Measurements from ENCODE around the gene LYPLA2.

The LYPLA2 gene

DNA sequence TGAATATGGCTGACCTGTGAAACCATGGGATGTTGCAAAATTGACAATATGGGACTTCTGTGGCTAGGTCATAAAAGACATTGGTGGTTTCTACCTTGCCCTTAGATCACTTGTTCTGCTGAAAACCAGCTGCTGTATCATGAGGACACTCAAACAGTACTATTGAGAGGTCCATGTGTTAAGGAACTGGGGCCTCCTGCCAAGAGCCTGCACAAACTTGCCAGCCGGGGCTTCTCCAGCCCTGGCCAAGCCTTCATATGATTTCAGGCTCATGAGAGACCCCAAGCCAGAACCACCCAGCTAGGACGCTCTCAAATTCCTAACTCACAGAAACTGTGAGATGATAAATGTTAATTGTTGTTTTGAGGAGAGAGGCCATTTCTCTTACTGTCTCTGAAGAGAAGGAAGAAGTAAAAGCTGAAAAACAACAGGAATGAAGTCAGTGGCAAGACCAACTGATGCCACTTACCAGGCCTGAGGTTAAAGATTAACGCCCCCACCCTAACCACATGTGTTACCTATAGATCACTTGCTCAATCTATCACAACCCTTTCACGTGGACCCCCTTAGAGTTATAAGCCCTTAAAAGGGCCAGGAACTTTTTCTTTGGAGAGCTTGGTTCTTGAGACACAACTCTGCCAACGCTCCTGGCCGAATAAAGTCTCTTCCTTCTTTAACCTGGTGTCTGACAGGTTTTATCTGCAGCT is 16.6 kb upstream of the LYPLA2 start:
- TF ChIP-seq, protein P1, sequence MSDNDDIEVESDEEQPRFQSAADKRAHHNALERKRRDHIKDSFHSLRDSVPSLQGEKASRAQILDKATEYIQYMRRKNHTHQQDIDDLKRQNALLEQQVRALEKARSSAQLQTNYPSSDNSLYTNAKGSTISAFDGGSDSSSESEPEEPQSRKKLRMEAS (IDR thresholded peaks at IDR 0.05): no peak

- TF ChIP-seq, protein P2, sequence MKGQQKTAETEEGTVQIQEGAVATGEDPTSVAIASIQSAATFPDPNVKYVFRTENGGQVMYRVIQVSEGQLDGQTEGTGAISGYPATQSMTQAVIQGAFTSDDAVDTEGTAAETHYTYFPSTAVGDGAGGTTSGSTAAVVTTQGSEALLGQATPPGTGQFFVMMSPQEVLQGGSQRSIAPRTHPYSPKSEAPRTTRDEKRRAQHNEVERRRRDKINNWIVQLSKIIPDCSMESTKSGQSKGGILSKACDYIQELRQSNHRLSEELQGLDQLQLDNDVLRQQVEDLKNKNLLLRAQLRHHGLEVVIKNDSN (IDR thresholded peaks at IDR 0.05): no peak
- TF ChIP-seq EP300 (IDR thresholded peaks at IDR 0.05; ENCODE audit: borderline replicate concordance) (no peak), YY1 (IDR thresholded peaks at IDR 0.05; ENCODE audit: low read depth) (no peak)
Measured at GRCh38 chr1:23776217-23776616, 14.7 kb upstream of the LYPLA2 start.

- TF ChIP-seq FOXM1 (IDR thresholded peaks at IDR 0.05; ENCODE audit: borderline replicate concordance, low read depth): peak; percentile 42; the same call in 1 of the 2 replicates
- TF ChIP-seq CEBPB (IDR thresholded peaks at IDR 0.05): no peak
- peak; percentile 34; the same call in 1 of the 2 replicates for TF ChIP-seq EP300 (IDR thresholded peaks at IDR 0.05; ENCODE audit: borderline replicate concordance)
- TF ChIP-seq YY1 (IDR thresholded peaks at IDR 0.05; ENCODE audit: low read depth): peak; percentile 47; the same call in 1 of the 2 replicates
- TF ChIP-seq TAF1 (IDR thresholded peaks at IDR 0.05; ENCODE audit: low read depth): peak; percentile 74; the same call in 1 of the 2 replicates
- 0 out of 2 replicates have a peak, but pooled peaks have one; percentile 8 for TF ChIP-seq NFIC (IDR thresholded peaks at IDR 0.05)
- no peak for TF ChIP-seq ZBTB7A (IDR thresholded peaks at IDR 0.05; ENCODE audit: low read depth)
- TF ChIP-seq CREB1 (IDR thresholded peaks at IDR 0.05; ENCODE audit: low read depth): peak; percentile 86
Measured at GRCh38 chr1:23777979-23778814, 12.7 kb upstream of the LYPLA2 start, which contains the start of gene PITHD1. TSS of gene PITHD1 (plus strand) at chr1:23778418. CDS start at chr1:23778516, 98 bp downstream.

- no peak for TF ChIP-seq TCF12 (IDR thresholded peaks at IDR 0.05; ENCODE audit: low read depth)
- no peak for TF ChIP-seq CREB1 (IDR thresholded peaks at IDR 0.05; ENCODE audit: low read depth)
- no peak for TF ChIP-seq EP300 (IDR thresholded peaks at IDR 0.05; ENCODE audit: borderline replicate concordance)
- no peak for TF ChIP-seq TEAD4 (IDR thresholded peaks at IDR 0.05)
- no peak for TF ChIP-seq REST (IDR thresholded peaks at IDR 0.05; ENCODE audit: low read depth)
- TF ChIP-seq YY1 (IDR thresholded peaks at IDR 0.05; ENCODE audit: low read depth): no peak
Measured at GRCh38 chr1:23779826-23780371, 11.0 kb upstream of the LYPLA2 start.

DNA sequence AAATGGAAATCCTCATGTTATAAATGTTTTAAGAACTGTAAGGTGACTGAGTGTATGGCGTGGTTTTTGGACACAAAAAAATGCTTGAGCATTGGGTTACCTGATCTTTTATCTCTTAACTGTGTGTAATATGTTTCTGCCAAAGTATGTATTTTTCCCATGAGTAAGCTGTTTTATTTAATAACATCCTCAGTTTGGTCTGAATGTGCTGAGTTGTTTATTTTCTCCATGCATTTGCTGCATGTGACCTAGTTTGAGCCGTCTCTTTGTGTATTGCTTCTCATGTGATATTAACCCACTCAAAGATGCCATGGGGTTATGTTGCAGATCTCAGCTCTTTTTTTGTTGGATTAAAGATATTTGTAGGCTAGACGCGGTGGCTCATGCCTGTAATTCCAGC is 6.1 kb upstream of the LYPLA2 start:
- TF ChIP-seq REST (IDR thresholded peaks at IDR 0.05; ENCODE audit: low read depth): no peak
- TF ChIP-seq RAD21 (IDR thresholded peaks at IDR 0.05; ENCODE audit: low read depth): no peak
- TF ChIP-seq TAF1 (IDR thresholded peaks at IDR 0.05; ENCODE audit: low read depth): no peak
- no peak for TF ChIP-seq CEBPB (IDR thresholded peaks at IDR 0.05)
- no peak for TF ChIP-seq EP300 (IDR thresholded peaks at IDR 0.05; ENCODE audit: borderline replicate concordance)

DNA sequence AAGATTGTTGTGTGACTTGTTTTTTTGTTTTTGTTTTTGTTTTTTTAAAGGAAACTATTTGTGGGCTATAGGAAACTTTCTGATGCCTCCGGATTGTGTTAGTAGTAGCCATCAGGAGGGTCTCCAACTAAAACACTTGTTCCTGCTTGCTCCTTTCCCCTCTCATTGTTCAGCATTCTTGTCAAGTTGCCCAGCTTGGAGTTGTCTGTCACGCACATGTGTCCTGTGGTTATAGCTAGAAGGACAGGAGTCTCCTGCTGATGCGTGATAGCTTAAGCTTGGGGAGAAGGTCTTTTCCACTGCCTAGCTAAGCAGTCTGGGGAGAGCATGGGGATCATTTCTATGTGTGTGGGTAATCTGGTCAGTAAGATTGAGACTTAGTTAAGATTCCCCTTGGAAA is 3.2 kb upstream of the LYPLA2 start:
- TF ChIP-seq TEAD4 (IDR thresholded peaks at IDR 0.05): no peak
- TF ChIP-seq RAD21 (IDR thresholded peaks at IDR 0.05; ENCODE audit: low read depth): no peak
- TF ChIP-seq EGR1 (IDR thresholded peaks at IDR 0.05): no peak
- TF ChIP-seq CREB1 (IDR thresholded peaks at IDR 0.05; ENCODE audit: low read depth): no peak
- no peak for TF ChIP-seq TCF12 (IDR thresholded peaks at IDR 0.05; ENCODE audit: low read depth)
- TF ChIP-seq, protein P2 (IDR thresholded peaks at IDR 0.05): no peak
- TF ChIP-seq, protein P1 (IDR thresholded peaks at IDR 0.05): no peak
- TF ChIP-seq ZBTB7A (IDR thresholded peaks at IDR 0.05; ENCODE audit: low read depth): no peak
- TF ChIP-seq EP300 (IDR thresholded peaks at IDR 0.05; ENCODE audit: borderline replicate concordance): no peak
- no peak for TF ChIP-seq REST (IDR thresholded peaks at IDR 0.05; ENCODE audit: low read depth)
- no peak for TF ChIP-seq FOXM1 (IDR thresholded peaks at IDR 0.05; ENCODE audit: borderline replicate concordance, low read depth)
- no peak for TF ChIP-seq TAF1 (IDR thresholded peaks at IDR 0.05; ENCODE audit: low read depth)
- no peak for TF ChIP-seq YY1 (IDR thresholded peaks at IDR 0.05; ENCODE audit: low read depth)
- TF ChIP-seq CEBPB (IDR thresholded peaks at IDR 0.05): no peak
- TF ChIP-seq NFIC (IDR thresholded peaks at IDR 0.05): no peak

Data from Ishikawa (cell line).